Ishikawa (cell line): Measurements from ENCODE around the gene DDAH1.

ENCODE experiments used
- CEBPB ChIP-seq: IDR thresholded peaks from 2 replicates; pipeline ENCODE4 v1.6.1; 2012
- CREB1 ChIP-seq: IDR thresholded peaks from 2 replicates; pipeline ENCODE4 v1.6.1; 2012; ENCODE audit warnings: low read depth
- EGR1 ChIP-seq: IDR thresholded peaks from 2 replicates; pipeline ENCODE4 v1.6.1; 2012
- EP300 ChIP-seq: IDR thresholded peaks from 2 replicates; pipeline ENCODE4 v1.6.1; 2012; ENCODE audit warnings: borderline replicate concordance
- FOXM1 ChIP-seq: IDR thresholded peaks from 2 replicates; pipeline ENCODE4 v1.6.1; 2012; ENCODE audit warnings: low read depth, borderline replicate concordance
- NFIC ChIP-seq: IDR thresholded peaks from 2 replicates; pipeline ENCODE4 v1.6.1; 2012
- RAD21 ChIP-seq: IDR thresholded peaks from 2 replicates; pipeline ENCODE4 v1.6.1; 2012; ENCODE audit warnings: low read depth
- TAF1 ChIP-seq: IDR thresholded peaks from 2 replicates; pipeline ENCODE4 v1.6.1; 2012; ENCODE audit warnings: low read depth, mild to moderate bottlenecking
- TCF12 ChIP-seq: IDR thresholded peaks from 2 replicates; pipeline ENCODE4 v1.6.1; 2012; ENCODE audit warnings: low read depth
- TEAD4 ChIP-seq: IDR thresholded peaks from 2 replicates; pipeline ENCODE4 v1.6.1; 2012
- YY1 ChIP-seq: IDR thresholded peaks from 2 replicates; pipeline ENCODE4 v1.6.1; 2012; ENCODE audit warnings: low read depth
- ZBTB7A ChIP-seq: IDR thresholded peaks from 2 replicates; pipeline ENCODE4 v1.6.1; 2012; ENCODE audit warnings: low read depth
- TF ChIP-seq, protein P1 (sequence below): IDR thresholded peaks from 2 replicates; pipeline ENCODE4 v1.6.1; 2012
- TF ChIP-seq, protein P2 (sequence below): IDR thresholded peaks from 2 replicates; pipeline ENCODE4 v1.6.1; 2012; ENCODE audit warnings: low read depth, mild to moderate bottlenecking
- TF ChIP-seq, protein P3 (sequence below): IDR thresholded peaks from 2 replicates; pipeline ENCODE4 v1.6.1; 2012

Gene DDAH1

DNA sequence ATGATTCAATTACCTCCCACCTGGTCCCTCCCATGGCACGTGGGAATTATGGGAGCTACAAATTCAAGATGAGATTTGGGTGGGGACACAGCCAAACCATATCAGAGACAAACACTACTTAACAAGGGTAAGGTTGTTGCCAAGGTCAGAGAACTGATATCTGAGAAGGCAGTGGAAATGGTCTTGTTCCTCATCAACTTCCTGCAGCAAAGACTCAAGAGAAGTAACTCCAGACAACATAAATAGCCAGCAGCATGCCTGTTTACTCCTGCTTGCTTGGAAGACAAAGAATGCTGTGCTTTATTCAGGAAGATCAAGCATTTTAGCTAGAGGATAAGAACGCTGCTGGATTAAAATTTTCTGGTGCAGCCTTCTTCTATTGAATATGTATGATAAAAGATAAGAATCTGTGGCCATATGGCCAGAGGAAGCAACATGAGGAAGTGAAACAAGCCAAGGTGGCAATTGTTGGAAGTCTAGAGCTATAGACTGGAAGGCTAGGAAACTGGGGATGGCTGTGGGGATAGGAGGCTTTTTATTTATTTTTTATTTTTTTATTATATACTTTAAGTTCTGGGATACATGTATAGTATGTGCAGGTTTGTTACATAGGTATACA, 36.4 kb downstream of the DDAH1 start:
- TF ChIP-seq FOXM1 = no peak
- TF ChIP-seq YY1 = no peak
- TF ChIP-seq TAF1 = no peak
- TF ChIP-seq, protein P1, sequence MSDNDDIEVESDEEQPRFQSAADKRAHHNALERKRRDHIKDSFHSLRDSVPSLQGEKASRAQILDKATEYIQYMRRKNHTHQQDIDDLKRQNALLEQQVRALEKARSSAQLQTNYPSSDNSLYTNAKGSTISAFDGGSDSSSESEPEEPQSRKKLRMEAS = no peak

DNA sequence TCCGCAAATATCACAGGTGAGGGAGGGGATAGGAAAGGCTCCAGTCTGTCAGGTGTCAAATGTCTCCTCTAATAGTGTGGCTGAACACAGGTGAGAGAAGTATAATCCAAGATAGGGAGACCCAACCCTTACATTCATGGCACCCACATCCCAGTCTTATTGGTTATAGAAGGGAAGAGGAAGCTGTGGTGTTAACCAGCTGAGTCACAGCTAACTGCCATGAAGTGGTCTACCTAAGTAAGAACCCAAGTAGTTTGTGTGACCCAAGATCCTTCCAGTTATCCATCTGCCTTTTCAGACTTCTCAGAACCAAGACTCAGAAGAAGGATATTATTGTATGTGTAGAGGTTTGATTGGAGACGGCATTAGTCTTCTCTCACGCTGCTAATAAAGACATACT, 37.1 kb downstream of the DDAH1 start:
- TF ChIP-seq, protein P2, sequence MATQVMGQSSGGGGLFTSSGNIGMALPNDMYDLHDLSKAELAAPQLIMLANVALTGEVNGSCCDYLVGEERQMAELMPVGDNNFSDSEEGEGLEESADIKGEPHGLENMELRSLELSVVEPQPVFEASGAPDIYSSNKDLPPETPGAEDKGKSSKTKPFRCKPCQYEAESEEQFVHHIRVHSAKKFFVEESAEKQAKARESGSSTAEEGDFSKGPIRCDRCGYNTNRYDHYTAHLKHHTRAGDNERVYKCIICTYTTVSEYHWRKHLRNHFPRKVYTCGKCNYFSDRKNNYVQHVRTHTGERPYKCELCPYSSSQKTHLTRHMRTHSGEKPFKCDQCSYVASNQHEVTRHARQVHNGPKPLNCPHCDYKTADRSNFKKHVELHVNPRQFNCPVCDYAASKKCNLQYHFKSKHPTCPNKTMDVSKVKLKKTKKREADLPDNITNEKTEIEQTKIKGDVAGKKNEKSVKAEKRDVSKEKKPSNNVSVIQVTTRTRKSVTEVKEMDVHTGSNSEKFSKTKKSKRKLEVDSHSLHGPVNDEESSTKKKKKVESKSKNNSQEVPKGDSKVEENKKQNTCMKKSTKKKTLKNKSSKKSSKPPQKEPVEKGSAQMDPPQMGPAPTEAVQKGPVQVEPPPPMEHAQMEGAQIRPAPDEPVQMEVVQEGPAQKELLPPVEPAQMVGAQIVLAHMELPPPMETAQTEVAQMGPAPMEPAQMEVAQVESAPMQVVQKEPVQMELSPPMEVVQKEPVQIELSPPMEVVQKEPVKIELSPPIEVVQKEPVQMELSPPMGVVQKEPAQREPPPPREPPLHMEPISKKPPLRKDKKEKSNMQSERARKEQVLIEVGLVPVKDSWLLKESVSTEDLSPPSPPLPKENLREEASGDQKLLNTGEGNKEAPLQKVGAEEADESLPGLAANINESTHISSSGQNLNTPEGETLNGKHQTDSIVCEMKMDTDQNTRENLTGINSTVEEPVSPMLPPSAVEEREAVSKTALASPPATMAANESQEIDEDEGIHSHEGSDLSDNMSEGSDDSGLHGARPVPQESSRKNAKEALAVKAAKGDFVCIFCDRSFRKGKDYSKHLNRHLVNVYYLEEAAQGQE = no peak
- TF ChIP-seq ZBTB7A (no peak), EGR1 (no peak), CREB1 (no peak), RAD21 (no peak), TEAD4 (no peak), TCF12 (no peak), EP300 (no peak), YY1 (no peak), FOXM1 (no peak), NFIC (no peak), CEBPB (no peak), TAF1 (no peak)
- TF ChIP-seq, protein P3, sequence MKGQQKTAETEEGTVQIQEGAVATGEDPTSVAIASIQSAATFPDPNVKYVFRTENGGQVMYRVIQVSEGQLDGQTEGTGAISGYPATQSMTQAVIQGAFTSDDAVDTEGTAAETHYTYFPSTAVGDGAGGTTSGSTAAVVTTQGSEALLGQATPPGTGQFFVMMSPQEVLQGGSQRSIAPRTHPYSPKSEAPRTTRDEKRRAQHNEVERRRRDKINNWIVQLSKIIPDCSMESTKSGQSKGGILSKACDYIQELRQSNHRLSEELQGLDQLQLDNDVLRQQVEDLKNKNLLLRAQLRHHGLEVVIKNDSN = no peak
- TF ChIP-seq, protein P1 = no peak

DNA sequence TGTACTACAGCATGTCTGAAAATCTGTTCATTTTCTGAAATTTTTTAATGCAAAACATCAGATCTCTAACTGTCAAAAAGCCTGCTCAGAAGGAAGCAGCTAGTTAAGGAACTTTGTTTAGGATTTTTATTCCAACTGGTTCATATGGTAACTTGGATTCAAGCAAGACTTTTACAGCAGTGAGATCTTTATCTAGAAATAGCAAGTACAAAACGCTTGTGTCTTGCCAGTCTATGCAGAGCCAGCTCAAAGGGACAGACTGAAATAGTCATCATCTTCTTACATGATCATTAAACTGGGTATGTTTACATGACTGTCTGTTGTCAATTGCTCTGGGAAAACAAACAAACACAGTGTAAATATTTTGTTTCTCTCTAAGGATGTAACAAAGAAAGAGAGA, 37.6 kb downstream of the DDAH1 start:
- TF ChIP-seq NFIC (no peak), YY1 (no peak), RAD21 (no peak), EGR1 (no peak), CREB1 (no peak), TEAD4 (no peak), TAF1 (no peak), ZBTB7A (no peak), FOXM1 (no peak)
- TF ChIP-seq, protein P3 = no peak
- TF ChIP-seq, protein P2 = no peak

DNA sequence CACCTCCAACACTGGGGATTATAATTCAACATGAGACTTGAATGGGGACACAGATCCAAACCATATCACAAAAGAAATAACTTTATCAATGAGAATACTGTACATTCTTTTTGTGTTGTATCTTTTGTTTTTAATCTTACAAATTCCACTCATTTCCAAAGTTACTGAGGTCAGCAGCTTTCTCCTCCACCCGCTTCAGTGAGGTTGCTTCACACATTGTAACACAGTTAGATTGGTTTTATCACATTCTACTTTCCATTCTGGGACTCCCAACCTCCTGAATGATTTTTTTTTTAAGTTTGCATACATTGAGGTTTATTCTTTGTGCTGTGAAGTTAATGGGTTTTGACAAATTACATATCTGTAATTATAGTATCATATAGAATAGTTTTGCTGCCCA, 43.8 kb downstream of the DDAH1 start:
- no peak for TF ChIP-seq EGR1
- TF ChIP-seq, protein P1 = no peak
- no peak for TF ChIP-seq CEBPB
- TF ChIP-seq, protein P3 = no peak
- TF ChIP-seq FOXM1 = no peak

DNA sequence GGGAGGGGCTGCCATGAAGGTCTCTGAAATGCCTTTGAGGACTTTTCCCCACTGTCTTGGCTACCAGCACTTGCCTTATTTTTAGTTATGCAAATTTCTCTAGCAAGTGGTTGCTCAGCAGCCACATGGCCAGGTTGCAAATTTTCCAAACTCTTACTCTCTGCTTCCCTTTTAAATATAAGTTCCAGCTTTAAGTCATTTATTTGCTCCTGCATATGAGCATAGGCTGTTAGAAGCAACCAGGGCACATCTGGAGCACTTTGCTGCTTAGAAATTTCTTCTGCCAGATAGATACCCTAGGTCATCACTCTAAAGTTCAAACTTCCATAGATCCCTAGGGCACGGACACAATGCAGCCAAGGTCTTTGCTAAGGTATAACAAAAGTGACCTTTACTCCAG, 44.8 kb downstream of the DDAH1 start:
- TF ChIP-seq, protein P3 = no peak
- no peak for TF ChIP-seq EP300
- TF ChIP-seq, protein P2 = no peak
- TF ChIP-seq, protein P1 = no peak
- no peak for TF ChIP-seq RAD21
- TF ChIP-seq NFIC = no peak
- TF ChIP-seq CEBPB = no peak
- no peak for TF ChIP-seq TCF12
- TF ChIP-seq CREB1 = no peak
- TF ChIP-seq TAF1 = no peak
- TF ChIP-seq TEAD4 = no peak
- no peak for TF ChIP-seq YY1
- no peak for TF ChIP-seq EGR1
- TF ChIP-seq ZBTB7A = no peak
- no peak for TF ChIP-seq FOXM1
